Endothelial cell of umbilical vein (primary cell): ENCODE measurements around the gene ACAT2. TPM values are rescaled to one million over a fixed set of nuclear protein-coding genes. Genes with fewer than 3 reads are reported as not detected.

Experiments used
- BruUV-seq: library from RNA; stranded (reverse); fragments of 400-500 nt; replicated peaks from 2 replicates; lab custom pipeline; 2021; lab: Mats Ljungman, UMichigan
- CTCF ChIA-PET: fragments of 300-600, 350-600 bp; sonication (Branson Sonifier 250); formaldehyde crosslinking; loops from one replicate; lab custom pipeline; 2021; ENCODE audit warnings: antibody characterized with exemption, inconsistent platforms; lab: Charles Lee
- POLR2A ChIA-PET: fragments of 300-600, 350-600 bp; sonication (Branson Sonifier 250); formaldehyde crosslinking; loops from one replicate; lab custom pipeline; 2021; ENCODE audit warnings: antibody characterized with exemption, inconsistent platforms; lab: Charles Lee
- DNase-seq: peaks from one replicate; pipeline ENCODE4 v3.0.0-alpha.2; 2011; ENCODE audit warnings: low read depth, low spot score
- FAIRE-seq: peaks from 2 replicates; lab custom pipeline; 2011; peaks lifted over from hg19 to GRCh38; lab: Jason Lieb, UNC
- H2AFZ ChIP-seq: 2 replicates; pipeline ENCODE4 v1.6.0; 2012; ENCODE audit warnings: low read depth, low read length, control low read depth, inconsistent platforms
- H3K27ac ChIP-seq: 2 replicates; pipeline ENCODE4 v1.5.1; 2011; ENCODE audit warnings: low read depth, mild to moderate bottlenecking, control low read depth, low read length, moderate library complexity; ENCODE audit not compliant: insufficient read depth
- H3K27me3 ChIP-seq, 2 experiments: 2 replicates each; pipeline versions ENCODE4 v1.6.0 to v1.6.1; 2011; ENCODE audit warnings: low read length in 2 of 2, mixed read lengths in 1 of 2; ENCODE audit not compliant: control insufficient read depth in 2 of 2, insufficient read depth in 2 of 2
- H3K36me3 ChIP-seq, 2 experiments: 2 replicates in 1 of 2; 3 replicates in 1 of 2; pipeline ENCODE4 v1.5.1; 2011; ENCODE audit warnings: low read length in 2 of 2, mild to moderate bottlenecking in 1 of 2, moderate library complexity in 1 of 2; ENCODE audit not compliant: control insufficient read depth in 2 of 2, insufficient read depth in 2 of 2; ENCODE audit errors: extremely low read depth in 1 of 2
- H3K4me1 ChIP-seq: 3 replicates; pipeline ENCODE4 v1.5.1; 2011; ENCODE audit warnings: mild to moderate bottlenecking, low read length; ENCODE audit not compliant: control insufficient read depth, insufficient read depth; ENCODE audit errors: extremely low read depth
- H3K4me2 ChIP-seq: 2 replicates; pipeline ENCODE4 v1.6.1; 2011; ENCODE audit warnings: low read length, control low read depth, mixed read lengths; ENCODE audit not compliant: insufficient read depth
- H3K4me3 ChIP-seq, 3 experiments: fragments of 200-600 bp in 1 of 3; sonication (generic), shearing (Covaris generic) in 1 of 3; replicated peaks in 1 of 3; 2 replicates each; pipeline ENCODE4 v1.5.1; 2011 to 2016; ENCODE audit warnings: control low read depth in 3 of 3, low read length in 3 of 3, mild to moderate bottlenecking in 2 of 3, inconsistent platforms in 1 of 3, low read depth in 1 of 3, moderate library complexity in 1 of 3; ENCODE audit not compliant: insufficient read depth in 1 of 3
- H3K79me2 ChIP-seq: 2 replicates; pipeline ENCODE4 v1.6.0; 2012; ENCODE audit warnings: low read length, inconsistent platforms; ENCODE audit not compliant: control insufficient read depth, insufficient read depth
- H3K9ac ChIP-seq: replicated peaks from 2 replicates; pipeline ENCODE3; 2011; ENCODE audit warnings: low read length, control low read depth; ENCODE audit not compliant: insufficient read depth; ENCODE audit errors: extremely low read depth
- H3K9me1 ChIP-seq: replicated peaks from 3 replicates; pipeline ENCODE4 v1.6.0; 2011; ENCODE audit warnings: mild to moderate bottlenecking, low read length; ENCODE audit not compliant: control insufficient read depth, insufficient read depth; ENCODE audit errors: extremely low read depth
- H3K9me3 ChIP-seq: replicated peaks from 2 replicates; pipeline ENCODE4 v1.5.1; 2012; ENCODE audit warnings: low read length, inconsistent platforms; ENCODE audit not compliant: control insufficient read depth, insufficient read depth
- H4K20me1 ChIP-seq: replicated peaks from 2 replicates; pipeline ENCODE3; 2011; ENCODE audit warnings: mild to moderate bottlenecking, low read length; ENCODE audit not compliant: control insufficient read depth, insufficient read depth; ENCODE audit errors: extremely low read depth
- CTCF ChIP-seq, 2 donors: IDR thresholded peaks; 1 replicate in 1 of 2; 2 replicates in 1 of 2; pipeline ENCODE4 v1.5.1; 2011; ENCODE audit warnings: low read length in 2 of 2, mild to moderate bottlenecking in 2 of 2, moderate library complexity in 2 of 2, control low read depth in 1 of 2, inconsistent platforms in 1 of 2, low read depth in 1 of 2; ENCODE audit not compliant: insufficient read depth in 1 of 2; ENCODE audit errors: extremely low read depth in 1 of 2
- EZH2 ChIP-seq: IDR thresholded peaks from 2 replicates; pipeline ENCODE4 v1.6.1; 2012; ENCODE audit warnings: borderline replicate concordance, low read depth, mild to moderate bottlenecking, moderate library complexity, low read length, inconsistent platforms; ENCODE audit not compliant: severe bottlenecking
- FOS ChIP-seq: IDR thresholded peaks from 2 replicates; pipeline ENCODE4 v1.6.1; 2011; ENCODE audit warnings: mild to moderate bottlenecking, low read length, moderate library complexity, borderline replicate concordance; ENCODE audit not compliant: insufficient read depth
- POLR2A ChIP-seq: IDR thresholded peaks from 2 replicates; pipeline ENCODE4 v1.6.1; 2012; ENCODE audit warnings: low read depth, mild to moderate bottlenecking, control low read depth, low read length
- POLR2AphosphoS5 ChIP-seq: IDR thresholded peaks from 2 replicates; pipeline ENCODE4 v1.6.1; 2012; ENCODE audit warnings: low read depth, mild to moderate bottlenecking, control low read depth, low read length, moderate library complexity; ENCODE audit not compliant: insufficient read depth
- dilution Hi-C: fragments of 300-500 bp; cut with MboI; formaldehyde crosslinking; loops from one replicate; pipeline ENCODE4 v1.15.0; 2019; ENCODE audit warnings: low sequenced_read_pairs; ENCODE audit not compliant: extremely low pct_ligation_motif_present
- intact Hi-C: fragments of 100-400 bp; cut with micrococcal nuclease; formaldehyde crosslinking; loops from one replicate; pipeline ENCODE4 v1.10.0; 2022
- polyA plus RNA-seq, 4 experiments: library from polyadenylated mRNA; depleted of rRNA in 3 of 4; stranded (reverse) in 3 of 4; unstranded in 1 of 4; fragments of >200 nt; gene quantifications; 2 replicates each; pipeline versions ENCODE4 v1.2.1 to v1.2.3, GENCODE V29; 2011 to 2012; ENCODE audit warnings: missing spikeins in 1 of 4
- total RNA-seq: library from RNA; stranded (reverse); gene quantifications from 2 replicates; pipeline ENCODE4 v1.2.3, GENCODE V29; 2021

Gene ACAT2
- total and polyA plus RNA-seq, 2 donors (not counting 3 experiments of a cell fraction or from before 2014, with no cell fraction given), result 44.6 to 114 TPM

GRCh38 chr6:159800141-159800865 lies 38.5 kb downstream of the ACAT2 start, which contains the start of gene PNLDC1:
Gene PNLDC1, plus strand, starts transcription at chr6:159800276. Its CDS starts 32 bp downstream, at chr6:159800308.
- no peak within 1 kb of the TSS for H3K4me2 ChIP-seq
- no peak within 1 kb of the TSS for H3K4me3 ChIP-seq
- TF ChIP-seq FOS, result no peak
- dilution Hi-C loops, result no loop called here
- intact Hi-C loops, result no loop called here
- no peaks in the 10 kb centered on the region for H3K4me1 ChIP-seq
- H4K20me1 ChIP-seq, result peaks cover 2% of the 10 kb centered on the region
- peaks cover 4% of the 10 kb centered on the region for H3K79me2 ChIP-seq
- no peaks in the 10 kb centered on the region for H3K9me1 ChIP-seq
- FAIRE-seq, result no peak
- CTCF ChIA-PET, result interaction anchor here (1.2 kb wide), 1 partner anchor 145 kb away, joined by 4 read pairs; no protein-coding TSS in a partner anchor
- no TSS peak for BruUV-seq
- H3K27ac ChIP-seq, result no peak within 1 kb of the TSS
- POLR2A ChIA-PET, result no interaction called here
- no peak for DNase-seq
- no peak within 1 kb of the TSS for H2AFZ ChIP-seq
- no peaks in the 10 kb centered on the region for H3K27me3 ChIP-seq
- no peak within 1 kb of the TSS for H3K9ac ChIP-seq
- H3K9me3 ChIP-seq, result no peaks in the 10 kb centered on the region
- H3K36me3 ChIP-seq, result peaks cover 5 to 10% of the 10 kb centered on the region in 2 experiments

GRCh38 chr6:159801935-159802334 lies 40.1 kb downstream of the ACAT2 start:
- Histone ChIP-seq H3K79me2 (no peaks in the 10 kb centered on the region), H4K20me1 (peaks cover 2% of the 10 kb centered on the region), H3K36me3 (peaks cover 5% of the 10 kb centered on the region in 2 experiments), H3K9me3 (no peaks in the 10 kb centered on the region), H3K27ac (no peak overlapping the region), H2AFZ (no peak overlapping the region), H3K4me1 (no peaks in the 10 kb centered on the region), H3K4me2 (no peak overlapping the region), H3K9me1 (no peaks in the 10 kb centered on the region), H3K27me3 (no peaks in the 10 kb centered on the region), H3K4me3 (no peak overlapping the region), H3K9ac (no peak overlapping the region)
- BruUV-seq, result no TSS peak
- dilution Hi-C loops (no loop called here), intact Hi-C loops (no loop called here)
- no peak for TF ChIP-seq POLR2AphosphoS5
- no peak for TF ChIP-seq CTCF (IDR thresholded peaks at IDR 0.05; ENCODE audit: extremely low read depth in 1 of 2, insufficient read depth in 1 of 2, low read depth in 1 of 2, low read length in 2 of 2)
- TF ChIP-seq EZH2, result no peak
- TF ChIP-seq FOS, result no peak
- TF ChIP-seq POLR2A, result no peak
- CTCF ChIA-PET, result no interaction called here
- POLR2A ChIA-PET, result no interaction called here
- DNase-seq (no peak), FAIRE-seq (no peak)
